T-helper 17 cell (primary cell): ENCODE measurements around the gene FOXL2NB. TPM values are rescaled to one million over a fixed set of nuclear protein-coding genes. Genes with fewer than 3 reads are reported as not detected.

Experiments
- ATAC-seq: fragments of 150-1000 bp; cut with Tn5 transposase; 2 replicates; pipeline ENCODE4 v1.10.0; 2021; ENCODE audit warnings: mild to moderate bottlenecking, moderate library complexity
- DNase-seq, 3 donors: peaks; one replicate each; pipeline versions ENCODE4 v3.0.0 to v3.0.0-alpha.2; 2020 to 2021
- H3K9me3 ChIP-seq: one replicate; pipeline ENCODE4 v1.7.0; 2013; ENCODE audit warnings: low read length, mild to moderate bottlenecking; ENCODE audit not compliant: control insufficient read depth, poor library complexity, severe bottlenecking
- H3K27ac Mint-ChIP-seq: one replicate; pipeline ENCODE4 v1.8.0; 2022; ENCODE audit warnings: mild to moderate bottlenecking, moderate library complexity, mixed read lengths
- H3K27me3 Mint-ChIP-seq: one replicate; pipeline ENCODE4 v1.8.0; 2022; ENCODE audit warnings: mixed read lengths
- H3K36me3 Mint-ChIP-seq: one replicate; pipeline ENCODE4 v1.8.0; 2022; ENCODE audit warnings: low read depth, mixed read lengths
- H3K4me1 Mint-ChIP-seq: one replicate; pipeline ENCODE4 v1.8.0; 2022; ENCODE audit warnings: mild to moderate bottlenecking, mixed read lengths
- H3K4me3 Mint-ChIP-seq: one replicate; pipeline ENCODE4 v1.8.0; 2022; ENCODE audit warnings: mild to moderate bottlenecking, moderate library complexity, mixed read lengths
- total RNA-seq, 4 donors: library from RNA in 2 of 4; stranded (reverse) in 2 of 4; gene quantifications; one replicate each; pipeline ENCODE4 v1.2.3 and lab custom pipeline; 2022 to 2026

The FOXL2NB gene
- total RNA-seq, 2 donors from 2014 or later: not detected

- DNase-seq (no peak), ATAC-seq (no peak)
- Mint-ChIP-seq H3K4me1 (peaks cover 34% of the 10 kb centered on the region), H3K27me3 (peaks cover 80% of the 10 kb centered on the region), H3K27ac (no peak overlapping the region), H3K4me3 (peak overlapping the region; percentile 83), H3K36me3 (no peaks in the 10 kb centered on the region)
- no peaks in the 10 kb centered on the region for H3K9me3 ChIP-seq
Measured at GRCh38 chr3:138936741-138937689, 10.0 kb upstream of the FOXL2NB start.

DNA sequence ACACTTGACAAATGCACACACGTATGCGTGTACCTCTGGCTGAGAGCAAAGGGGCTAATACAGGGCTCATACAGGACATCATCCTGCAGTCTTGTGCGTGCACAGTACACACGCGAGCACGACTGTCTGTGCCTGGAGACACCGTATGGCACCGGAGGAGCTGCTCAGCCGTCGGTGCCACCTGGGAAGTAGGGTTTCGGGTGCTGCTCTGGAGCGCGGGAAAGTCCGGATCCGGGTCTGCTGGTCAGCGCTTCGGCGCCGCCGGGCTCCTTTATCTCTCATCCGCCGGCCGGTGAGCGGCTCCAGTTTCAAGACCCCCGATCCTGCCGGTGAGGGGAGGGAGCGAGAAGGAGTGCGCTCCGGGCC lies 9.3 kb upstream of the FOXL2NB start:
- Mint-ChIP-seq H3K36me3 (no peaks in the 10 kb centered on the region), H3K4me3 (peak overlapping the region; percentile 77), H3K4me1 (peaks cover 34% of the 10 kb centered on the region), H3K27ac (no peak overlapping the region), H3K27me3 (peaks cover 84% of the 10 kb centered on the region)
- no peaks in the 10 kb centered on the region for H3K9me3 ChIP-seq
- no peak for DNase-seq
- ATAC-seq: peak; percentile 27

DNA sequence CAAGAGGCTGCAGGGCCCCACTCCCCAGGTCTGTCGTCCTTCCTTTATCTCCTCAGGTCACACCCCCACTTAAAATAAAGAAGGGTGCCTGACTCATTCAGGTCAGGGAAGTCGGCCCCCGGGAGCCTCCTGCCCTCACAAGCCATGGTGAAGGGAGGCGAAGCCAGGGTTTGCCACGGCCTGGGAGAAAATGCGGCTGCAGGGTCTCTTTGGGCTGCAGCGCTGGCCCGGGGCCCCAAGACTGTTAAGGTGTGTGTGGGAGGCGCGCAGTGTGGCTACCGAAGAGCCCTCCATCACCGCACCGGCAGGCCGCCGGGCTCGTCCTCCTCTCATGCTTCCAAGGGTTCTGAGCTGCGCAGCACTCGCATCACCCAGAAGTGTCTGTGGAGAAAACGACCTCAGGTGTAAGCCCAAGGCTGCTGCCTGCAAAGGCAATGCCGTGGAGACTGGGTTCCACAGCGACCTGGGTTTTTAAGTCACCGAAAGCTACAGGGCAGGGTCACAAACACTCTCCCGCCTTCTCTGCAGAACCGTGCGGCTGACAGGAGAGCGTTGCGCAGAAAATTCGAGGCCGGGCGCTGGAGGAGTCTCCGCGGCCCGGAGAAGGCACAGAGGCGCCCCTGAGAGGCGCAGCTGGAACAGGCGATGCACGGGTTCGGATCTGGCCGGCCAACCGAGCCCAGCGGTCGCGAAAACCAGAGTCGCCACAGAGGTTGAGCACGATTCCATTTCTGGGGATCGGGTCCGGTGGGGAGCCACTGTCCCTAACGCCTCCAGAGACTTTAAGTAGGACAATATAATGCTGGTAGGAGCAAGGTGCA lies 8.8 kb upstream of the FOXL2NB start:
- no peak for DNase-seq

GRCh38 chr3:138938877-138939560 lies 8.0 kb upstream of the FOXL2NB start:
- ATAC-seq (no peak), DNase-seq (no peak)
- H3K36me3 Mint-ChIP-seq: no peaks in the 10 kb centered on the region
- H3K27me3 Mint-ChIP-seq: peaks cover 84% of the 10 kb centered on the region
- no peaks in the 10 kb centered on the region for H3K9me3 ChIP-seq
- no peak overlapping the region for H3K27ac Mint-ChIP-seq
- peaks cover 37% of the 10 kb centered on the region for H3K4me1 Mint-ChIP-seq
- peak overlapping the region; percentile 77 for H3K4me3 Mint-ChIP-seq

More for the DNA sequence above, 8.8 kb upstream of the FOXL2NB start:
- Mint-ChIP-seq H3K27me3 (peaks cover 84% of the 10 kb centered on the region), H3K36me3 (no peaks in the 10 kb centered on the region), H3K27ac (peak overlapping the region; percentile 34), H3K4me1 (peaks cover 34% of the 10 kb centered on the region), H3K4me3 (peak overlapping the region; percentile 77)
- no peaks in the 10 kb centered on the region for H3K9me3 ChIP-seq
- ATAC-seq: peak; percentile 43

- peaks cover 40% of the 10 kb centered on the region for H3K4me1 Mint-ChIP-seq
- ATAC-seq (no peak), DNase-seq (no peak)
- no peak overlapping the region for H3K27ac Mint-ChIP-seq
- no peaks in the 10 kb centered on the region for H3K9me3 ChIP-seq
- peaks cover 86% of the 10 kb centered on the region for H3K27me3 Mint-ChIP-seq
- H3K4me3 Mint-ChIP-seq: peak overlapping the region; percentile 31
- no peaks in the 10 kb centered on the region for H3K36me3 Mint-ChIP-seq
Measured at GRCh38 chr3:138939561-138940241, 7.3 kb upstream of the FOXL2NB start.

DNA sequence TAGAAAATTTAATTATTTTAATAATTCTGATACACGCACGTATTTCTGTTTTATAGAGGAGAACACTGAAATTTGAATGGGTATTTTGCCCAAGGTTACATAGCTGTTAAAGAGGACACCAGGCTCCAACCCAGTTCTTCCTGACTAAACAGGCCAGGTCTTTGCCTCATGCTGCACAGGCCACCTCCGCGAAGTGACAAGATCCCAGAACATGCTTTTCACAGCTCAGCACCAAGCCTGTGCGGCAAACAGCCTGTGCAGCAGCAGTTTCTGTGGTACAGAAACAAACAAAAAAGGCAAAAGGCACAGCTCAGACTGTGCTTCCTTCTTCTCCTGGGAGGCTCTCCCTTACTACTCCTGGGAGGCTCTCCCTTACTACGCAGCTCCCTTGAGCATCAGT lies 6.6 kb upstream of the FOXL2NB start:
- Mint-ChIP-seq H3K27ac (no peak overlapping the region), H3K4me3 (no peak overlapping the region), H3K27me3 (peaks cover 88% of the 10 kb centered on the region), H3K4me1 (peaks cover 45% of the 10 kb centered on the region), H3K36me3 (peaks cover 4% of the 10 kb centered on the region)
- ATAC-seq (no peak), DNase-seq (no peak)
- no peaks in the 10 kb centered on the region for H3K9me3 ChIP-seq

DNA sequence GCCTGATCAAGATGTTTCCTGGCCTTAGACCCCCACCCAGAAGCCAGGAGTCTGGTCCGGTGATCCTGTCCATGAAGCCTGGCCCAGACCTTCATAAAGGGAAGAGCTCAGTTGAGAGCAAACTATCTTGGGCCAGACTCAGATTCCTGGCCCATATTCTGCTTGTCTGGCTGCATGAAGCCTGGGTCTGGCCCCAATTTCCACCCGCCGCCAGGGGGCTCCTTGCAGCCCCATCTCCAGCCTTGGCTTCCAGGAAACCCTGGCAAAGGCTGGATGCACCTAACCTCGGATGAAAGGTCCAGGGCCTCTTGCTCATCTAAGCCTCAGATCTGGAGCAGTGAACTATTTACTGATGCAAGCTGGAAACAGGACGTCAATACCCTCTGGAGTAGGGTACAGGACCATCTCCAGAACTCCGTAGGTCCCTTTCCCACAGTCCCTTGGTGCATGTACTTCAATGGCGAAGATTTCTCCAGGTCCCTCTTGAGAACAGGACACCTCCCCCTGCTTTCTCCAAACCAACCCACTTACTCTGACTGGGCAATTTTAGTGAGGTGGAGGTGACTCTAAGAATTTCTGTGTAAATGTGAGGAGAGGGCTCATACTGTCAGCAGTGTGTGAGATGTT lies 5.6 kb upstream of the FOXL2NB start:
- no peak overlapping the region for H3K4me3 Mint-ChIP-seq
- DNase-seq (no peak), ATAC-seq (no peak)
- no peaks in the 10 kb centered on the region for H3K9me3 ChIP-seq
- H3K4me1 Mint-ChIP-seq: peaks cover 40% of the 10 kb centered on the region
- peaks cover 4% of the 10 kb centered on the region for H3K36me3 Mint-ChIP-seq
- H3K27ac Mint-ChIP-seq: no peak overlapping the region
- H3K27me3 Mint-ChIP-seq: peaks cover 79% of the 10 kb centered on the region

GRCh38 chr3:138942271-138942670 lies 4.7 kb upstream of the FOXL2NB start:
- H3K9me3 ChIP-seq: no peaks in the 10 kb centered on the region
- DNase-seq: no peak
- no peak for ATAC-seq
- no peak overlapping the region for H3K27ac Mint-ChIP-seq
- H3K36me3 Mint-ChIP-seq: peaks cover 4% of the 10 kb centered on the region
- peaks cover 74% of the 10 kb centered on the region for H3K27me3 Mint-ChIP-seq
- H3K4me1 Mint-ChIP-seq: peaks cover 35% of the 10 kb centered on the region
- peak overlapping the region; percentile 12 for H3K4me3 Mint-ChIP-seq

DNA sequence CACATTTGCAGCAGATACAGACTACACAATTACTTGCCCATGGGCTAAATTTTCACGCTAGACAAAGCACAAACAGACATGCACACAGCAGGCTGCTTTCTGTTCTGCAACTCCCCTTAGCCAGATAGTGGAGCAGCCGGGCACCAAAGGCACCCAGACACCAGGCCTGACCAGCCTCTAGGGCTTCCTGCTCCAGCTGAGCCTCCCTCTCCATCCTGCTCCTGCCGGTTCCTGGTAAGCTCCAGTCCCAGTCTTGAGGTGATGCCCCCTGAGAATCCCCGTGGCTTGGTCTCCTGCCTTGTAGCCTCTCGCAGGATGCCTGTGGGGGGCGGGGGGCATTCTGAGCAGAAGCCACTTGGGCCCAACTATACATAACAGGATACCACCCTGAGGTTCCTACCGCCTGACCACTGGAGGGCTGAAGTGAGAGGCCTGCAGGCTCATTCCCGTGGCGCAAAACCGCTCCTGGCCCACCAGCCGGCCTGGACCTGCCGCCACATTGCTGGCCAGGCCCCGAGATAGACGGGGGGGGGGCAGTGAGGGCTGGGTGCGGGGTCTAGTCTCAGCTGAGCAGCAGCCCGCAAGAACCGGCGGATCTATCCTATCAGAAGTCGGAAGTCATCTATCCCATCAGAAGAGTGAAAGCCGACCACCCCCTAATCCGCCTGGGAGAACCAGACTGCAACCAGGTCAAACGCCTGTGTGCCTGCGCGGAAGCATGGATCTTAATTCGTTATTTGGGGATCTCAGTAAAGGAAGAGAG lies 4.0 kb upstream of the FOXL2NB start:
- Mint-ChIP-seq H3K27me3 (peaks cover 74% of the 10 kb centered on the region), H3K4me1 (peaks cover 31% of the 10 kb centered on the region), H3K36me3 (peaks cover 5% of the 10 kb centered on the region), H3K4me3 (no peak overlapping the region), H3K27ac (no peak overlapping the region)
- no peaks in the 10 kb centered on the region for H3K9me3 ChIP-seq
- ATAC-seq (no peak), DNase-seq (no peak)

GRCh38 chr3:138943724-138944653 lies 3.0 kb upstream of the FOXL2NB start:
- Mint-ChIP-seq H3K4me3 (peak overlapping the region; percentile 76), H3K27ac (no peak overlapping the region), H3K27me3 (peaks cover 74% of the 10 kb centered on the region), H3K4me1 (peaks cover 27% of the 10 kb centered on the region), H3K36me3 (peaks cover 7% of the 10 kb centered on the region)
- ATAC-seq: no peak
- no peaks in the 10 kb centered on the region for H3K9me3 ChIP-seq
- DNase-seq: no peak

GRCh38 chr3:138944654-138944928 lies 2.4 kb upstream of the FOXL2NB start:
- peak overlapping the region; percentile 94 for H3K4me3 Mint-ChIP-seq
- ATAC-seq (no peak), DNase-seq (no peak)
- H3K9me3 ChIP-seq: no peaks in the 10 kb centered on the region
- no peak overlapping the region for H3K27ac Mint-ChIP-seq
- H3K4me1 Mint-ChIP-seq: peaks cover 28% of the 10 kb centered on the region
- H3K36me3 Mint-ChIP-seq: peaks cover 9% of the 10 kb centered on the region
- H3K27me3 Mint-ChIP-seq: peaks cover 78% of the 10 kb centered on the region
